CD14-positive monocyte (primary cell): ENCODE results near the gene XYLT1. TPM values are rescaled to one million over a fixed set of nuclear protein-coding genes. Genes with fewer than 3 reads are reported as not detected.

Experiments
- DNase-seq, 3 donors: peaks; one replicate each; pipeline ENCODE4 v3.0.0-alpha.2; 2011 to 2022
- H2AFZ ChIP-seq: 2 replicates; pipeline ENCODE4 v1.6.0; 2012; ENCODE audit warnings: mild to moderate bottlenecking, low read depth, low read length, inconsistent platforms; ENCODE audit not compliant: insufficient read depth, poor library complexity, severe bottlenecking
- H3K27ac ChIP-seq, 2 donors: 1 replicate in 1 of 2; 2 replicates in 1 of 2; pipeline ENCODE4 v1.5.1; 2012 to 2013; ENCODE audit warnings: low read length in 2 of 2, control low read depth in 1 of 2, inconsistent platforms in 1 of 2, low read depth in 1 of 2, mild to moderate bottlenecking in 1 of 2
- H3K27me3 ChIP-seq, 2 donors: one replicate each; pipeline versions ENCODE4 v1.6.0 to v1.6.1; 2011 to 2013; ENCODE audit warnings: low read length in 2 of 2; ENCODE audit not compliant: control insufficient read depth in 2 of 2, insufficient read depth in 2 of 2
- H3K36me3 ChIP-seq, 2 donors: replicated peaks in 1 of 2; 1 replicate in 1 of 2; 2 replicates in 1 of 2; pipeline versions ENCODE4 v1.5.1 to v1.6.1; 2012 to 2013; ENCODE audit warnings: low read length in 2 of 2, control low read depth in 1 of 2, inconsistent platforms in 1 of 2, mild to moderate bottlenecking in 1 of 2; ENCODE audit not compliant: insufficient read depth in 2 of 2, control insufficient read depth in 1 of 2
- H3K4me1 ChIP-seq, 2 donors: 1 replicate in 1 of 2; 2 replicates in 1 of 2; pipeline versions ENCODE4 v1.5.1 to v1.6.1; 2012 to 2013; ENCODE audit warnings: low read length in 2 of 2, control low read depth in 1 of 2, inconsistent platforms in 1 of 2, mild to moderate bottlenecking in 1 of 2, moderate library complexity in 1 of 2; ENCODE audit not compliant: insufficient read depth in 2 of 2, control insufficient read depth in 1 of 2
- H3K4me2 ChIP-seq: replicated peaks from 2 replicates; pipeline ENCODE3; 2012; ENCODE audit warnings: low read length, moderate library complexity, mild to moderate bottlenecking; ENCODE audit not compliant: poor library complexity, severe bottlenecking; ENCODE audit errors: extremely low read depth
- H3K4me3 ChIP-seq, 3 experiments: fragments of 200-600 bp in 1 of 3; sonication (generic) in 1 of 3; replicated peaks in 1 of 3; 1 replicate in 2 of 3; 2 replicates in 1 of 3; pipeline ENCODE4 v1.5.1; 2011 to 2013; ENCODE audit warnings: low read length in 3 of 3, mild to moderate bottlenecking in 3 of 3, control low read depth in 2 of 3, low read depth in 2 of 3, inconsistent platforms in 1 of 3, moderate library complexity in 1 of 3
- H3K79me2 ChIP-seq: 2 replicates; pipeline ENCODE4 v1.6.0; 2012; ENCODE audit warnings: mild to moderate bottlenecking, control low read depth, inconsistent platforms, low read length, moderate library complexity; ENCODE audit not compliant: insufficient read depth
- H3K9ac ChIP-seq: 2 replicates; pipeline ENCODE4 v1.6.0; 2017; ENCODE audit warnings: low read length, mild to moderate bottlenecking; ENCODE audit not compliant: insufficient read depth, poor library complexity, severe bottlenecking
- H3K9me3 ChIP-seq, 2 donors: replicated peaks in 1 of 2; 1 replicate in 1 of 2; 2 replicates in 1 of 2; pipeline versions ENCODE4 v1.5.1 to v1.6.1; 2012 to 2013; ENCODE audit warnings: low read length in 2 of 2, control low read depth in 1 of 2; ENCODE audit not compliant: control insufficient read depth in 1 of 2, insufficient read depth in 1 of 2
- H4K20me1 ChIP-seq: 2 replicates; pipeline ENCODE4 v1.6.0; 2012; ENCODE audit warnings: mild to moderate bottlenecking, low read length, control low read depth, moderate library complexity; ENCODE audit not compliant: insufficient read depth
- H3K27ac Mint-ChIP-seq, 7 donors: one replicate each; pipeline ENCODE4 v1.8.0; 2020; ENCODE audit warnings: mild to moderate bottlenecking in 7 of 7, mixed read lengths in 7 of 7, moderate library complexity in 6 of 7, inconsistent platforms in 2 of 7
- H3K27me3 Mint-ChIP-seq, 3 donors: one replicate each; pipeline ENCODE4 v1.8.0; 2021 to 2022; ENCODE audit warnings: low read depth in 3 of 3, mild to moderate bottlenecking in 3 of 3, mixed read lengths in 3 of 3, moderate library complexity in 3 of 3, inconsistent platforms in 1 of 3
- H3K36me3 Mint-ChIP-seq, 2 donors: one replicate each; pipeline ENCODE4 v1.8.0; 2020; ENCODE audit warnings: mixed read lengths in 2 of 2, inconsistent platforms in 1 of 2, mild to moderate bottlenecking in 1 of 2
- H3K4me1 Mint-ChIP-seq: one replicate; pipeline ENCODE4 v1.8.0; 2020; ENCODE audit warnings: mild to moderate bottlenecking, mixed read lengths
- H3K4me3 Mint-ChIP-seq, 2 donors: one replicate each; pipeline ENCODE4 v1.8.0; 2020; ENCODE audit warnings: mild to moderate bottlenecking in 2 of 2, mixed read lengths in 2 of 2, moderate library complexity in 1 of 2
- H3K9me3 Mint-ChIP-seq, 7 donors: one replicate each; pipeline ENCODE4 v1.8.0; 2020 to 2022; ENCODE audit warnings: mixed read lengths in 7 of 7, mild to moderate bottlenecking in 6 of 7, moderate library complexity in 6 of 7, inconsistent platforms in 2 of 7
- CTCF ChIP-seq: fragments of 200-600 bp; IDR thresholded peaks from one replicate; pipeline ENCODE4 v1.8.0; 2022; ENCODE audit warnings: antibody characterized with exemption, mild to moderate bottlenecking
- WGBS: methylation state at CpG from one replicate; pipeline ENCODE4 v1.1.5; 2013; ENCODE audit warnings: missing lambda C conversion rate; ENCODE audit not compliant: insufficient coverage; 5-methylcytosine and 5-hydroxymethylcytosine counted together
- intact Hi-C, 2 donors: fragments of 100-400 bp; cut with micrococcal nuclease; formaldehyde crosslinking; loops; one replicate each; pipeline versions ENCODE4 v1.15.0 to v1.15.1; 2023
- polyA plus RNA-seq, 3 donors: library from polyadenylated mRNA; depleted of rRNA in 1 of 3; unstranded in 2 of 3; stranded (reverse) in 1 of 3; fragments of 300-500 nt in 2 of 3; fragments of >200 nt in 1 of 3; fragmentation: Illumina TruSeq in 2 of 3; gene quantifications; 1 replicate in 2 of 3; 2 replicates in 1 of 3; pipeline ENCODE4 v1.2.3, GENCODE V29; 2012 to 2021

Gene XYLT1
- polyA plus RNA-seq, 3 donors = 0.51 to 9.4 (median 1.6) TPM

GRCh38 chr16:17286443-17286842 lies 184.3 kb downstream of the XYLT1 start:
- H3K27me3 ChIP-seq = no peaks in the 10 kb centered on the region
- peaks cover 0 to 10% of the 10 kb centered on the region in 2 donors for H3K4me1 ChIP-seq
- H3K9ac ChIP-seq = no peak overlapping the region
- Mint-ChIP-seq H3K27ac (peak overlapping the region in 1 of 7 donors; percentile 23), H3K27me3 (peaks cover 0 to 2% (median 0%) of the 10 kb centered on the region in 3 donors), H3K36me3 (peaks cover 4 to 14% of the 10 kb centered on the region in 2 donors), H3K4me1 (peaks cover 16% of the 10 kb centered on the region), H3K4me3 (no peak overlapping the region), H3K9me3 (peaks cover 0 to 5% (median 0%) of the 10 kb centered on the region in 7 donors)
- H3K36me3 ChIP-seq = no peaks in the 10 kb centered on the region
- intact Hi-C loops = no loop called here
- peaks cover 51% of the 10 kb centered on the region for H4K20me1 ChIP-seq
- peaks cover 0 to 3% of the 10 kb centered on the region in 2 donors for H3K9me3 ChIP-seq
- no peak for TF ChIP-seq CTCF
- H2AFZ ChIP-seq = no peak overlapping the region
- H3K27ac ChIP-seq = no peak overlapping the region
- no peak for DNase-seq
- H3K4me2 ChIP-seq = no peak overlapping the region
- H3K79me2 ChIP-seq = peaks cover 37% of the 10 kb centered on the region
- WGBS = 100% methylated on average over 2 of the region's 4 CpGs
- H3K4me3 ChIP-seq = no peak overlapping the region

GRCh38 chr16:17283016-17283415 lies 187.7 kb downstream of the XYLT1 start:
- H2AFZ ChIP-seq = no peak overlapping the region
- peaks cover 59% of the 10 kb centered on the region for H4K20me1 ChIP-seq
- no peak for DNase-seq
- no peak overlapping the region for H3K9ac ChIP-seq
- H3K27ac ChIP-seq = no peak overlapping the region
- H3K4me3 ChIP-seq = no peak overlapping the region
- 90% methylated on average over 8 of the region's 8 CpGs for WGBS
- H3K36me3 ChIP-seq = no peaks in the 10 kb centered on the region
- no peak overlapping the region for H3K4me2 ChIP-seq
- intact Hi-C loops = no loop called here
- Mint-ChIP-seq H3K9me3 (no peaks in the 10 kb centered on the region), H3K27me3 (peaks cover 0 to 2% (median 0%) of the 10 kb centered on the region in 3 donors), H3K4me3 (no peak overlapping the region), H3K4me1 (peaks cover 26% of the 10 kb centered on the region), H3K36me3 (peaks cover 6 to 8% of the 10 kb centered on the region in 2 donors), H3K27ac (peak overlapping the region in 2 of 7 donors; percentile 28 to 30)
- no peaks in the 10 kb centered on the region for H3K9me3 ChIP-seq
- peaks cover 23% of the 10 kb centered on the region for H3K79me2 ChIP-seq
- H3K27me3 ChIP-seq = no peaks in the 10 kb centered on the region
- H3K4me1 ChIP-seq = peaks cover 0 to 10% of the 10 kb centered on the region in 2 donors
- no peak for TF ChIP-seq CTCF
